HUES64 (cell line): ENCODE results near the gene UBR2.
"Not testable (repeated sequence)": the region's sequence is repeated elsewhere in the genome, so short reads cannot be mapped to it uniquely, and the experiment has no call there.

Experiments
- H3K27ac ChIP-seq: 2 replicates; pipeline ENCODE4 v1.7.0; 2013; ENCODE audit warnings: low read depth, low read length, inconsistent platforms
- H3K27me3 ChIP-seq: 2 replicates; pipeline ENCODE4 v1.6.1; 2013; ENCODE audit warnings: mild to moderate bottlenecking, low read length; ENCODE audit not compliant: insufficient read depth
- H3K36me3 ChIP-seq: 2 replicates; pipeline ENCODE4 v1.6.1; 2013; ENCODE audit warnings: mild to moderate bottlenecking, low read length; ENCODE audit not compliant: insufficient read depth
- H3K4me1 ChIP-seq: 2 replicates; pipeline ENCODE4 v1.6.1; 2013; ENCODE audit warnings: mild to moderate bottlenecking, low read length, moderate library complexity; ENCODE audit not compliant: insufficient read depth
- H3K4me3 ChIP-seq: 2 replicates; pipeline ENCODE4 v1.5.1; 2013; ENCODE audit warnings: mild to moderate bottlenecking, low read length, moderate library complexity
- H3K9ac ChIP-seq: 2 replicates; pipeline ENCODE4 v1.6.1; 2013; ENCODE audit warnings: mild to moderate bottlenecking, low read depth, low read length
- H3K9me3 ChIP-seq: 2 replicates; pipeline ENCODE4 v1.6.1; 2013; ENCODE audit warnings: low read depth, low read length; ENCODE audit not compliant: insufficient read depth
- WGBS: fragments of 150-250, 120-280 bp; methylation state at CpG from one replicate; pipeline ENCODE4 v1.1.7; 2013; ENCODE audit warnings: missing lambda C conversion rate; 5-methylcytosine and 5-hydroxymethylcytosine counted together

Gene UBR2

GRCh38 chr6:42694586-42694985 lies 130.8 kb downstream of the UBR2 start:
- WGBS = 92% methylated on average over 4 of the region's 4 CpGs
- Histone ChIP-seq H3K27ac (no peak overlapping the region), H3K36me3 (peaks cover 51% of the 10 kb centered on the region), H3K27me3 (no peaks in the 10 kb centered on the region), H3K9ac (no peak overlapping the region), H3K9me3 (no peaks in the 10 kb centered on the region), H3K4me3 (no peak overlapping the region), H3K4me1 (no peaks in the 10 kb centered on the region)

DNA sequence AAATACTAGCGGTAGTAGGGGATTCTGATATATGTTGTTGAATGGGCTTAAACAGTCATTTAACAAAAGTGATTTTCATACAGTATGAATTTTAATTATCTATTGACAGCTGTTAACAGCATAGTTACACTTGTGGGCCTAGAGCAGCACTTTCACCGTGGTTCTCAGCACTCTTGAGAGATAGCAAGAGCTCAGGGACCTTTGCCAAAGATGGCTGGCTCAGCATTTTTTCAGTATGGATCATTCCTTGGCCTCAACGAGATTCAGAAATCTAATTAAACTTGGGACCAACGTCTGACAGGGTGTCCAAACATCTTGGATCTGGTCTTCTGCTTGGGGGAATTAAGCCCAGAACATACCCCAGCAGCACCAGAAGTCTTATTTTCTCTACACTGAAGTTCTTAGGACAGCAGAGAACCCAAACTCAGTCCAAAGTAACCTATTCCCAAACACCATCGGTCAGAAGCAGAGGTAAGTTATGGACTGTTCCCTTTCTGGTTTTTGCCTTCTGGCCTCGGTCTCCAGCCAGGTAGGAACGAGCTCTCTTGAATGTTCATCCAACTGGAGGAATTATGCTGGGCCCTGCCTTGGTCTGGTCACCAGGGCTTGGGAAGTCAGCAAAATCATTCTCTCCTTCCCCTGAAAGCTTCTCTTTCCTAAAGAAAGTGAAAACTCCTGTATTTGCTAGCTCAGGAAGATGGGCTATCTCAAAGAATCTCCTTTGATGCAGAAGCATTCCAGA lies 132.9 kb downstream of the UBR2 start:
- Histone ChIP-seq H3K9ac (no peak overlapping the region), H3K4me1 (no peaks in the 10 kb centered on the region), H3K4me3 (no peak overlapping the region), H3K9me3 (no peaks in the 10 kb centered on the region), H3K36me3 (peaks cover 31% of the 10 kb centered on the region), H3K27me3 (no peaks in the 10 kb centered on the region), H3K27ac (no peak overlapping the region)
- 93% methylated on average over 6 of the region's 7 CpGs for WGBS

DNA sequence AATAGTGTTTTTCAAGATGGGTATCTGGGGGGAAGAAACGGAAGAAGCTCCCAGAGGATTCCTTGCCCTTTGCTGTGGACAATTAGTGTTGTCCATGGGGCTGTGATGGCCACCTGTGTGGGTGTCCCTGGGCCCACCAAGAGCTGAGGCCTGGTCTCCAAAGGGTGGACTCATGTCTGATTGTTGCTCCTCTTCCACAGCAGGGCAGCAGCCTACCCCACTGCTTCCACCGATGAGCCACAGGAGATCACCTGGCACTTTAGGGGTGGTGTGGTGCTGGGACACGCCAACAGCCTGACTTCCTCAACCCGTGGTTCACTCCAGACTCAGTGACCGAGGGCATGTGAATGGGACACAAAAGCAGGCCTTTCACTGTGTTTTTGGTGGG lies 133.4 kb downstream of the UBR2 start:
- Histone ChIP-seq H3K27me3 (no peaks in the 10 kb centered on the region), H3K4me1 (no peaks in the 10 kb centered on the region), H3K27ac (no peak overlapping the region), H3K9ac (no peak overlapping the region), H3K36me3 (peaks cover 25% of the 10 kb centered on the region), H3K4me3 (no peak overlapping the region), H3K9me3 (no peaks in the 10 kb centered on the region)
- 94% methylated on average over 5 of the region's 5 CpGs for WGBS

GRCh38 chr6:42698217-42698616 lies 134.4 kb downstream of the UBR2 start:
- no peak overlapping the region for H3K9ac ChIP-seq
- H3K27ac ChIP-seq = no peak overlapping the region
- no peak overlapping the region for H3K4me3 ChIP-seq
- H3K27me3 ChIP-seq = no peaks in the 10 kb centered on the region
- 91% methylated on average over 13 of the region's 13 CpGs for WGBS
- H3K36me3 ChIP-seq = peaks cover 16% of the 10 kb centered on the region
- H3K9me3 ChIP-seq = no peaks in the 10 kb centered on the region
- no peaks in the 10 kb centered on the region for H3K4me1 ChIP-seq

DNA sequence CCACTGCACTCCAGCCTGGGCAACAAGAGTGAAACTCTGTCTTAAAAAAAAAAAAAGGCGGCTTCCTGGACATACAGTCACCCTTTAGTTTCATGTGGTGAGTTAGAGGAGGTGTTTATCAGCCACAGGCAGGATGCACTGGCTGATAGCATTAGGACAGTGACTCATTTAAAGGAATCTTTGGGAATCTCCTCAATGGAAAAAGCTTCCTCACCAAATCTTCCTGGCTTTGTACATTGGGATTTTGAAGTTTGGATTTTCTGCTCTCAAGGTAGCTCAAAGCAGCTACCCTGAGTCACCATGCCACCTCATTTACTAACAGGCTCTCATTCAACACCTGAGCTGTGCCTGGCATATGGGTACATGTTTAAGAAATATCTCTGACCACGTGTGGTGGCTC lies 138.4 kb downstream of the UBR2 start:
- Histone ChIP-seq H3K9me3 (no peaks in the 10 kb centered on the region), H3K4me3 (no peak overlapping the region), H3K27me3 (no peaks in the 10 kb centered on the region), H3K27ac (no peak overlapping the region), H3K9ac (no peak overlapping the region), H3K4me1 (peaks cover 4% of the 10 kb centered on the region; the same call in 1 of the 2 replicates), H3K36me3 (no peaks in the 10 kb centered on the region)
- 71% methylated on average over 2 of the region's 2 CpGs for WGBS

DNA sequence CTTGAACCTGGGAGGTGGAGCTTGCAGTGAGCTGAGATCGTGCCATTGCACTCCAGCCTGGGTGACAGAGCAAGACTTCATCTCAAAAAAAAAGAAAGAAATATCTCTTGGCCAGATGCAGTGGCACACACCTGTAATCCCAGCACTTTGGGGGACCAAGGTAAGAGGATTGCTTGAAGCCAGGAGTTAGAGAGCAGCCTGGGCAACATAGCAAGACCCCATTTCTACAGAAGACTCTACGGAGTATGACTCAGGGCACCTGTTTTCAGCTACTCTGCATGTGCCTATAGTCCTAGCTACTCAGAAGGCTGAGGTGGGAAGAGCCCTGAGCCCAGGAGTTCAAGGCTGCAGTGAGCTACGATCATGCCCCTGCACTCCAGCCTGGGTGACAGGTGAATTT lies 139.0 kb downstream of the UBR2 start:
- H3K4me3 ChIP-seq, H3K9me3 ChIP-seq, H3K9ac ChIP-seq, H3K27me3 ChIP-seq, H3K36me3 ChIP-seq, H3K27ac ChIP-seq, H3K4me1 ChIP-seq: not testable (repeated sequence)
- WGBS = 96% methylated on average over 3 of the region's 3 CpGs

- H3K27me3 ChIP-seq = no peaks in the 10 kb centered on the region
- H3K4me1 ChIP-seq = peaks cover 4% of the 10 kb centered on the region; the same call in 1 of the 2 replicates
- H3K9ac ChIP-seq = peak overlapping the region; percentile 41; the same call in 1 of the 2 replicates
- H3K4me3 ChIP-seq = peak overlapping the region; percentile 41
- H3K27ac ChIP-seq = no peak overlapping the region
- no peaks in the 10 kb centered on the region for H3K36me3 ChIP-seq
- no peaks in the 10 kb centered on the region for H3K9me3 ChIP-seq
- 69% methylated on average over 24 of the region's 24 CpGs for WGBS
Observed at GRCh38 chr6:42704251-42704936, 140.6 kb downstream of the UBR2 start.

- 82% methylated on average over 3 of the region's 4 CpGs for WGBS
- peaks cover 8% of the 10 kb centered on the region; the same call in 1 of the 2 replicates for H3K4me1 ChIP-seq
- no peak overlapping the region for H3K9ac ChIP-seq
- H3K27ac ChIP-seq = no peak overlapping the region
- no peaks in the 10 kb centered on the region for H3K27me3 ChIP-seq
- no peaks in the 10 kb centered on the region for H3K9me3 ChIP-seq
- H3K36me3 ChIP-seq = no peaks in the 10 kb centered on the region
- H3K4me3 ChIP-seq = no peak overlapping the region
Observed at GRCh38 chr6:42704937-42705374, 141.1 kb downstream of the UBR2 start.

DNA sequence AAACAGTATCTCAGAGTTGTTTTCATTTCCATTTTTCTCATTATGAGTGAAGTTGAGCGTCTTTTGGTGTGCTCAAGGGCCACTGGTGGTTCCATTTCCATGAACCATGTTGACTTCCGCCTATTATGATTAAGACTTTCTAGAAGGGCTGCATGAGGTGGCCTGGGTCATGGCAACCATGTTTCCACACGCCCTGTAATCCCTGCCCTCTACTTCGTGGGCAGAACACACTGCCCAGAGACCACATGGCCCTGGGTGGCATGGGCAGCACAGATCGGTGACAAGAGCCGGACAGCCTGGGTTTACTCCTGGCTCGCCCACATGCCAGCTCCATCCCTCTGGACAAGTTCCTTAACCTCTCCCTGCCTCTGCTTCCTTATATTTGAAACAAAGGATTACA lies 143.8 kb downstream of the UBR2 start:
- no peak overlapping the region for H3K4me3 ChIP-seq
- 94% methylated on average over 7 of the region's 7 CpGs for WGBS
- H3K9me3 ChIP-seq = peaks cover 11% of the 10 kb centered on the region; the same call in 1 of the 2 replicates
- H3K27ac ChIP-seq = no peak overlapping the region
- H3K9ac ChIP-seq = no peak overlapping the region
- peaks cover 16% of the 10 kb centered on the region for H3K4me1 ChIP-seq
- H3K27me3 ChIP-seq = no peaks in the 10 kb centered on the region
- H3K36me3 ChIP-seq = no peaks in the 10 kb centered on the region

DNA sequence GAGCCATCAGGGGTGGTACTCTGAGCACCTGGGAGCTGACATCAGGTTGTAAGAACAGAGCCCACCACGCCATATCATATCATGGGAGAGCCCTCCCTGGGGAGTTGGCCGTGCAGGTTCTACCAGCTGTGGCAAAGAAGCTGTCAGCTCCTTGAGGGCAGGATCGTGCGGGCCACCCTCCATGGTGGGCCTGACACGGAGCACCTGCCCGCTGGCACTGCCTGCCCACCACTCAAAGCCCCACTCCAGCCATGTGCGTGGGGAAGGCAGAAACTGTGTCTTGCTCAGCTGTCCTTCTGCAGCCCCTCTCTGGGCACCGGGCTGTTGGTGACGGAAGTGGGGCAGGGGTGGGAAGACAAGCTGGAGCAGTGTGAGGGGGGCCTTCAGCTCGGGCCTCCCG lies 144.3 kb downstream of the UBR2 start:
- Histone ChIP-seq H3K9ac (no peak overlapping the region), H3K4me1 (peaks cover 16% of the 10 kb centered on the region), H3K4me3 (no peak overlapping the region), H3K9me3 (peaks cover 11% of the 10 kb centered on the region; the same call in 1 of the 2 replicates), H3K27me3 (no peaks in the 10 kb centered on the region), H3K27ac (no peak overlapping the region), H3K36me3 (no peaks in the 10 kb centered on the region)
- 93% methylated on average over 11 of the region's 11 CpGs for WGBS

DNA sequence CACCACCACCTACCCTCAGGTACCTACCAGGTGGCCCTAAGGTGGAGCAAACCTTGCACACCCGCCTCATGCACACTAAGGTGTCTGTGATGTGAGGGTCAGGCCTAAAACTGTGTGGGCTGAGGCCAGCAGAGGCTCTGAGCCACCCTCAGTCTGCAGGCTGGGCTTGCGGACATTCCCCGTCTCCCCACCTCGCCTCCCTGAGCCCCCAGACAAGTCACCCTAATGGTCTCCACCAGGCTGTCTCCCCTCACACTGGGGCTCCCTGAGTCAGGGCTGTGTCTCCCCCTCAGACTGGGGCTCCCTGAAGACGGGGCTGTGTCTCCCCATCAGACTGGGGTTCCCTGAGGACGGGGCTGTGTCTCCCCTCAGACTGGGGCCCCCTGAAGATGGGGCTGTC lies 146.0 kb downstream of the UBR2 start:
- Histone ChIP-seq H3K27ac (peak overlapping the region; percentile 58; the same call in 1 of the 2 replicates), H3K36me3 (no peaks in the 10 kb centered on the region), H3K9me3 (peaks cover 11% of the 10 kb centered on the region; the same call in 1 of the 2 replicates), H3K4me1 (peaks cover 11% of the 10 kb centered on the region), H3K4me3 (no peak overlapping the region), H3K9ac (no peak overlapping the region), H3K27me3 (no peaks in the 10 kb centered on the region)
- 95% methylated on average over 6 of the region's 6 CpGs for WGBS
